GM23338 (cell line): ENCODE measurements around the gene CCL18. TPM values are rescaled to one million over a fixed set of nuclear protein-coding genes. Genes with fewer than 3 reads are reported as not detected.

ENCODE experiments used
- ATAC-seq: fragments of 200-7000 bp; cut with Tn5 transposase; 3 replicates; pipeline ENCODE4 v1.9.1; 2020
- DNase-seq: peaks from one replicate; pipeline ENCODE4 v3.0.0-alpha.2; 2015; ENCODE audit warnings: low spot score
- H2AFZ ChIP-seq: fragments of 200-600 bp; sonication (generic); 2 replicates; pipeline ENCODE4 v1.8.0; 2016; ENCODE audit warnings: antibody characterized with exemption, mild to moderate bottlenecking, moderate library complexity
- H3F3A ChIP-seq: fragments of 200-600 bp; sonication (generic); replicated peaks from 2 replicates; pipeline ENCODE4 v1.8.0; 2017; ENCODE audit warnings: antibody characterized with exemption, mixed run types, low read depth
- H3K27ac ChIP-seq: fragments of 200-600 bp; sonication (generic); 2 replicates; pipeline ENCODE4 v1.6.1; 2016; ENCODE audit warnings: low read depth
- H3K27me3 ChIP-seq: fragments of 200-600 bp; sonication (generic); 2 replicates; pipeline ENCODE4 v1.8.0; 2016; ENCODE audit warnings: mild to moderate bottlenecking, mixed run types, moderate library complexity; ENCODE audit not compliant: insufficient read depth
- H3K36me3 ChIP-seq: fragments of 200-600 bp; sonication (generic); 2 replicates; pipeline ENCODE4 v1.8.0; 2016; ENCODE audit warnings: mild to moderate bottlenecking; ENCODE audit not compliant: insufficient read depth
- H3K4me1 ChIP-seq: fragments of 200-600 bp; sonication (generic); 2 replicates; pipeline ENCODE4 v1.8.0; 2016; ENCODE audit warnings: mild to moderate bottlenecking, moderate library complexity; ENCODE audit not compliant: insufficient read depth
- H3K4me2 ChIP-seq: fragments of 200-600 bp; sonication (generic); 2 replicates; pipeline ENCODE4 v1.7.1; 2017; ENCODE audit warnings: mixed run types
- H3K4me3 ChIP-seq: fragments of 200-600 bp; sonication (generic); 2 replicates; pipeline ENCODE4 v1.6.1; 2016; ENCODE audit warnings: mixed run types
- H3K79me2 ChIP-seq: fragments of 200-600 bp; sonication (generic); replicated peaks from 2 replicates; pipeline ENCODE4 v1.8.0; 2017; ENCODE audit warnings: mild to moderate bottlenecking; ENCODE audit not compliant: insufficient read depth
- H3K9me2 ChIP-seq: fragments of 200-600 bp; sonication (generic); 2 replicates; pipeline ENCODE4 v1.8.0; 2017; ENCODE audit not compliant: insufficient read depth
- H4K20me1 ChIP-seq: fragments of 200-600 bp; sonication (generic); replicated peaks from 2 replicates; pipeline ENCODE4 v1.8.0; 2017; ENCODE audit warnings: mild to moderate bottlenecking; ENCODE audit not compliant: insufficient read depth
- H3K27ac Mint-ChIP-seq: 2 replicates; pipeline ENCODE4 v1.8.0; 2020; ENCODE audit warnings: inconsistent platforms, mild to moderate bottlenecking, moderate library complexity, mixed read lengths
- H3K27me3 Mint-ChIP-seq: 3 replicates; pipeline ENCODE4 v1.8.0; 2022; ENCODE audit warnings: low read depth, mild to moderate bottlenecking, moderate library complexity, mixed read lengths, inconsistent platforms; ENCODE audit not compliant: insufficient read depth, poor library complexity
- H3K36me3 Mint-ChIP-seq: 3 replicates; pipeline ENCODE4 v1.8.0; 2021; ENCODE audit warnings: low read depth, mild to moderate bottlenecking, inconsistent platforms, moderate library complexity, mixed read lengths
- H3K4me1 Mint-ChIP-seq: 3 replicates; pipeline ENCODE4 v1.8.0; 2020; ENCODE audit warnings: mild to moderate bottlenecking, inconsistent platforms, mixed read lengths
- H3K4me3 Mint-ChIP-seq: 3 replicates; pipeline ENCODE4 v1.8.0; 2021; ENCODE audit warnings: moderate library complexity, mild to moderate bottlenecking, inconsistent platforms, mixed read lengths
- H3K9me3 Mint-ChIP-seq: 3 replicates; pipeline ENCODE4 v1.8.0; 2020; ENCODE audit warnings: moderate library complexity, mild to moderate bottlenecking, inconsistent platforms, mixed read lengths
- CREB1 ChIP-seq: fragments of 250-450 bp; sonication (Bioruptor Pico); IDR thresholded peaks from 2 replicates; pipeline ENCODE4 v1.5.0; 2020; ENCODE audit warnings: low read depth, mild to moderate bottlenecking, moderate library complexity
- EZH2 ChIP-seq: fragments of 200-600 bp; sonication (generic); IDR thresholded peaks from one replicate; pipeline ENCODE4 v1.8.0; 2017; ENCODE audit warnings: antibody characterized with exemption, mild to moderate bottlenecking, low read depth; ENCODE audit not compliant: unreplicated experiment
- EZH2phosphoT487 ChIP-seq: fragments of 200-600 bp; sonication (generic); IDR thresholded peaks from one replicate; pipeline ENCODE4 v1.8.1; 2018; ENCODE audit warnings: antibody characterized with exemption; ENCODE audit not compliant: unreplicated experiment
- JUNB ChIP-seq: IDR thresholded peaks from one replicate; pipeline ENCODE4 v1.6.1; 2016; ENCODE audit warnings: antibody characterized with exemption; ENCODE audit not compliant: unreplicated experiment
- NANOG ChIP-seq: IDR thresholded peaks from 2 replicates; pipeline ENCODE4 v1.6.1; 2016; ENCODE audit warnings: antibody characterized with exemption, borderline replicate concordance
- STAT1 ChIP-seq: IDR thresholded peaks from one replicate; pipeline ENCODE4 v1.6.1; 2016; ENCODE audit warnings: antibody characterized with exemption; ENCODE audit not compliant: unreplicated experiment
- ZNF331 ChIP-seq: fragments of 250-450 bp; sonication (Bioruptor Pico); IDR thresholded peaks from 2 replicates; pipeline ENCODE4 v1.5.0; 2020; ENCODE audit warnings: low read depth, mild to moderate bottlenecking, moderate library complexity
- polyA plus RNA-seq: library from polyadenylated mRNA; unstranded; fragments of >200 nt; fragmentation: Nextera tagmentation; extraction: Ambion mirVana; gene quantifications from 2 replicates; pipeline ENCODE4 v1.2.1, GENCODE V29; 2016
- total RNA-seq: library from RNA; depleted of rRNA; stranded (reverse); fragments of >200 nt; shearing (Covaris generic); gene quantifications from 2 replicates; pipeline ENCODE4 v1.2.3, GENCODE V29; 2014
- TF ChIP-seq, protein P1 (sequence below), 2 experiments: fragments of 200-600 bp in 1 of 2; sonication (generic) in 1 of 2; conservative IDR thresholded peaks; 2 replicates each; pipeline versions ENCODE4 v1.5.1 to v1.6.1; 2016 to 2017; ENCODE audit warnings: antibody characterized with exemption in 2 of 2, low read depth in 2 of 2, mild to moderate bottlenecking in 2 of 2, moderate library complexity in 1 of 2
- TF ChIP-seq, protein P2 (sequence below): IDR thresholded peaks from 2 replicates; pipeline ENCODE4 v1.6.1; 2016; ENCODE audit warnings: antibody characterized with exemption
- TF ChIP-seq, protein P3 (sequence below): fragments of 250-450 bp; sonication (Bioruptor Pico); IDR thresholded peaks from 2 replicates; pipeline ENCODE4 v1.5.0; 2020; ENCODE audit warnings: mild to moderate bottlenecking, moderate library complexity

Gene CCL18
- total and polyA plus RNA-seq, 2 experiments from 2014 or later = not detected

DNA sequence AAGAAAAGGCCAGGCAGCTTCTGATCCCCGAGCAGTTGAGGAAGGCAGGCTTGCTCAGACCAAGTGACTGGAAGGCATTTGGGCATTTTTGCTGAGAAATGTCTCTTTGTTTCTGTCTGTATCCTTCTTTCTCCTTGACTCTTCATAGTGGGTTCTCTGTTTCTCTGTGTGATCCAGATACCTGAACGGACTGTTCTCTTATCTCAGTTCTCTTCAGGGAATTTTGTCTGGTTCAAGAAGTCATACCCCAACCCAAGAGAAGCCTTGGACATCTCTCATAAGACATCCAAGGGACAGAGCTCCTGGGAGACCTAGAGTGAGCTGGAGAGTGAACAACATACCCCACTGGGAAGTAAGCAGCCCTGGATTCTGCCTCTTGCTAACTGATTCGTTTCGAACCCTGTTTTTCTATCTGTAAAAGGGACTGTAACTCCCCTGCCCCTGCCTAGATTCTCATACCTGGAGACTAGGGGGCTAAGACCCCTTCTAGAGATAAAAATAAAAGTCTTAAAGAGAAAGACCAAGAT, 25.3 kb downstream of the CCL18 start (continued):
- TF ChIP-seq, protein P1, sequence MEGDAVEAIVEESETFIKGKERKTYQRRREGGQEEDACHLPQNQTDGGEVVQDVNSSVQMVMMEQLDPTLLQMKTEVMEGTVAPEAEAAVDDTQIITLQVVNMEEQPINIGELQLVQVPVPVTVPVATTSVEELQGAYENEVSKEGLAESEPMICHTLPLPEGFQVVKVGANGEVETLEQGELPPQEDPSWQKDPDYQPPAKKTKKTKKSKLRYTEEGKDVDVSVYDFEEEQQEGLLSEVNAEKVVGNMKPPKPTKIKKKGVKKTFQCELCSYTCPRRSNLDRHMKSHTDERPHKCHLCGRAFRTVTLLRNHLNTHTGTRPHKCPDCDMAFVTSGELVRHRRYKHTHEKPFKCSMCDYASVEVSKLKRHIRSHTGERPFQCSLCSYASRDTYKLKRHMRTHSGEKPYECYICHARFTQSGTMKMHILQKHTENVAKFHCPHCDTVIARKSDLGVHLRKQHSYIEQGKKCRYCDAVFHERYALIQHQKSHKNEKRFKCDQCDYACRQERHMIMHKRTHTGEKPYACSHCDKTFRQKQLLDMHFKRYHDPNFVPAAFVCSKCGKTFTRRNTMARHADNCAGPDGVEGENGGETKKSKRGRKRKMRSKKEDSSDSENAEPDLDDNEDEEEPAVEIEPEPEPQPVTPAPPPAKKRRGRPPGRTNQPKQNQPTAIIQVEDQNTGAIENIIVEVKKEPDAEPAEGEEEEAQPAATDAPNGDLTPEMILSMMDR (conservative IDR thresholded peaks at IDR 0.05; ENCODE audit: low read depth in 2 of 2) = no peak
- TF ChIP-seq STAT1 (no peak), NANOG (no peak)

DNA sequence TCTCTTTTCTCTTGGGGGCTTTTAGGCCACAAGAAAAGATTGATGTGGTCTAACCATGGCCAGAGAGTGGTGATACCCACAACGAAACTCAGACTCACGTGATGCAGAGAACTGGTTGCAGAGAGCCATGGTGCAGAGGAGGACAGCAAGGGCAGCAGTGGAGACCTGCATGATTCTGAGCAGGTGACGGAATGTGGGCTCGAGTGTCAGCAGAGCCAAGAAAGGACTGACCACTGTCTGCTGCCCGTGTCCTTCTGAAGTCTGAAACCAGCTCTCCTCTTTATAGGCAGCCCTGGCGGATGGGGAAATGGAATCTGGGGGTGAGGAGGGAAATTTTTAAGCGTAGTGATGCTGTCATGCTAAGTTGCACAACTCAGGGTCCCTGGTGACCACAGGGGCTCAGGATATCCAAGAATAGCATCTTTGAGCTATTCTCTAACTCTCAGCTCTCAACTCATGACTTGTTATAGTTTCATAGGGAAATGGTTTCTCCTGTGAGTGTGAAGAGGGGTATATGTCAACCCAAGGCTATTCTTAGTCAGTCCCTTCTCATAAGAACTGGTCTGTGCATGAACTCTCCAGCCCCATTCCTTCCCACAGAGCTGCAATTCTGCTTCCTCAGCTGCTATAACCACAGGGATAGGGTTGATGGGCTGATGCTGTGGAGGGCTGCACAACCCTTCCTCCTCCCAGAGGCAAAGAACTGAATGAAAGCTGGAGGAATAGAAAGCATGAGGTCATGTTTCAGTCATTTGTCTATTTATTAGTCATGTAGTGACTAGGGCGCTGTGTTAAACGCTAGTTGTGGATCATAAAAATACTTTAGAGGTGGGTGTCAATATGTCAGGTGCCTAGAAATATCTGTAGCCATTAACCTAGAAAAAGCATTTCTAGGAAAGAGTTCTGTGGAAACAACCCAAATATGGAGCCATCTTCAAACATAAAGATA, 26.1 kb downstream of the CCL18 start, which contains the start of gene CCL3:
Gene CCL3 (minus strand): TSS at position 256 of the 949 bp plus-strand sequence. CDS start 85 bp downstream, at position 171.
- no peak for ATAC-seq
- TF ChIP-seq, protein P2, sequence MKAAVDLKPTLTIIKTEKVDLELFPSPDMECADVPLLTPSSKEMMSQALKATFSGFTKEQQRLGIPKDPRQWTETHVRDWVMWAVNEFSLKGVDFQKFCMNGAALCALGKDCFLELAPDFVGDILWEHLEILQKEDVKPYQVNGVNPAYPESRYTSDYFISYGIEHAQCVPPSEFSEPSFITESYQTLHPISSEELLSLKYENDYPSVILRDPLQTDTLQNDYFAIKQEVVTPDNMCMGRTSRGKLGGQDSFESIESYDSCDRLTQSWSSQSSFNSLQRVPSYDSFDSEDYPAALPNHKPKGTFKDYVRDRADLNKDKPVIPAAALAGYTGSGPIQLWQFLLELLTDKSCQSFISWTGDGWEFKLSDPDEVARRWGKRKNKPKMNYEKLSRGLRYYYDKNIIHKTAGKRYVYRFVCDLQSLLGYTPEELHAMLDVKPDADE = no peak
- TF ChIP-seq, protein P3, sequence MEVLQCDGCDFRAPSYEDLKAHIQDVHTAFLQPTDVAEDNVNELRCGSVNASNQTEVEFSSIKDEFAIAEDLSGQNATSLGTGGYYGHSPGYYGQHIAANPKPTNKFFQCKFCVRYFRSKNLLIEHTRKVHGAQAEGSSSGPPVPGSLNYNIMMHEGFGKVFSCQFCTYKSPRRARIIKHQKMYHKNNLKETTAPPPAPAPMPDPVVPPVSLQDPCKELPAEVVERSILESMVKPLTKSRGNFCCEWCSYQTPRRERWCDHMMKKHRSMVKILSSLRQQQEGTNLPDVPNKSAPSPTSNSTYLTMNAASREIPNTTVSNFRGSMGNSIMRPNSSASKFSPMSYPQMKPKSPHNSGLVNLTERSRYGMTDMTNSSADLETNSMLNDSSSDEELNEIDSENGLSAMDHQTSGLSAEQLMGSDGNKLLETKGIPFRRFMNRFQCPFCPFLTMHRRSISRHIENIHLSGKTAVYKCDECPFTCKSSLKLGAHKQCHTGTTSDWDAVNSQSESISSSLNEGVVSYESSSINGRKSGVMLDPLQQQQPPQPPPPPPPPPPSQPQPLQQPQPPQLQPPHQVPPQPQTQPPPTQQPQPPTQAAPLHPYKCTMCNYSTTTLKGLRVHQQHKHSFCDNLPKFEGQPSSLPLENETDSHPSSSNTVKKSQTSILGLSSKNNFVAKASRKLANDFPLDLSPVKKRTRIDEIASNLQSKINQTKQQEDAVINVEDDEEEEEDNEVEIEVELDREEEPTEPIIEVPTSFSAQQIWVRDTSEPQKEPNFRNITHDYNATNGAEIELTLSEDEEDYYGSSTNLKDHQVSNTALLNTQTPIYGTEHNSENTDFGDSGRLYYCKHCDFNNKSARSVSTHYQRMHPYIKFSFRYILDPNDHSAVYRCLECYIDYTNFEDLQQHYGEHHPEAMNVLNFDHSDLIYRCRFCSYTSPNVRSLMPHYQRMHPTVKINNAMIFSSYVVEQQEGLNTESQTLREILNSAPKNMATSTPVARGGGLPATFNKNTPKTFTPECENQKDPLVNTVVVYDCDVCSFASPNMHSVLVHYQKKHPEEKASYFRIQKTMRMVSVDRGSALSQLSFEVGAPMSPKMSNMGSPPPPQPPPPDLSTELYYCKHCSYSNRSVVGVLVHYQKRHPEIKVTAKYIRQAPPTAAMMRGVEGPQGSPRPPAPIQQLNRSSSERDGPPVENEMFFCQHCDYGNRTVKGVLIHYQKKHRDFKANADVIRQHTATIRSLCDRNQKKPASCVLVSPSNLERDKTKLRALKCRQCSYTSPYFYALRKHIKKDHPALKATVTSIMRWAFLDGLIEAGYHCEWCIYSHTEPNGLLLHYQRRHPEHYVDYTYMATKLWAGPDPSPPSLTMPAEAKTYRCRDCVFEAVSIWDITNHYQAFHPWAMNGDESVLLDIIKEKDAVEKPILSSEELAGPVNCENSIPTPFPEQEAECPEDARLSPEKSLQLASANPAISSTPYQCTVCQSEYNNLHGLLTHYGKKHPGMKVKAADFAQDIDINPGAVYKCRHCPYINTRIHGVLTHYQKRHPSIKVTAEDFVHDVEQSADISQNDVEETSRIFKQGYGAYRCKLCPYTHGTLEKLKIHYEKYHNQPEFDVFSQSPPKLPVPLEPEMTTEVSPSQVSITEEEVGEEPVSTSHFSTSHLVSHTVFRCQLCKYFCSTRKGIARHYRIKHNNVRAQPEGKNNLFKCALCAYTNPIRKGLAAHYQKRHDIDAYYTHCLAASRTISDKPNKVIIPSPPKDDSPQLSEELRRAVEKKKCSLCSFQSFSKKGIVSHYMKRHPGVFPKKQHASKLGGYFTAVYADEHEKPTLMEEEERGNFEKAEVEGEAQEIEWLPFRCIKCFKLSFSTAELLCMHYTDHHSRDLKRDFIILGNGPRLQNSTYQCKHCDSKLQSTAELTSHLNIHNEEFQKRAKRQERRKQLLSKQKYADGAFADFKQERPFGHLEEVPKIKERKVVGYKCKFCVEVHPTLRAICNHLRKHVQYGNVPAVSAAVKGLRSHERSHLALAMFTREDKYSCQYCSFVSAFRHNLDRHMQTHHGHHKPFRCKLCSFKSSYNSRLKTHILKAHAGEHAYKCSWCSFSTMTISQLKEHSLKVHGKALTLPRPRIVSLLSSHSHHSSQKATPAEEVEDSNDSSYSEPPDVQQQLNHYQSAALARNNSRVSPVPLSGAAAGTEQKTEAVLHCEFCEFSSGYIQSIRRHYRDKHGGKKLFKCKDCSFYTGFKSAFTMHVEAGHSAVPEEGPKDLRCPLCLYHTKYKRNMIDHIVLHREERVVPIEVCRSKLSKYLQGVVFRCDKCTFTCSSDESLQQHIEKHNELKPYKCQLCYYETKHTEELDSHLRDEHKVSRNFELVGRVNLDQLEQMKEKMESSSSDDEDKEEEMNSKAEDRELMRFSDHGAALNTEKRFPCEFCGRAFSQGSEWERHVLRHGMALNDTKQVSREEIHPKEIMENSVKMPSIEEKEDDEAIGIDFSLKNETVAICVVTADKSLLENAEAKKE = no peak
- no peak for TF ChIP-seq JUNB
- TF ChIP-seq STAT1 = no peak
- no peak for TF ChIP-seq EZH2phosphoT487
- no peak for TF ChIP-seq CREB1 (CRISPR knock-in tag)
- TF ChIP-seq EZH2 = no peak
- no peak for TF ChIP-seq ZNF331 (CRISPR knock-in tag)
- TF ChIP-seq, protein P1 (conservative IDR thresholded peaks at IDR 0.05; ENCODE audit: low read depth in 2 of 2) = no peak

More for the DNA sequence above, 26.1 kb downstream of the CCL18 start, which contains the start of gene CCL3:
- peaks cover 10% of the 10 kb centered on the region for H3K4me1 Mint-ChIP-seq
- H3K36me3 Mint-ChIP-seq = no peaks in the 10 kb centered on the region
- no peak within 1 kb of the TSS for H3K27ac ChIP-seq
- no peaks in the 10 kb centered on the region for H3K9me2 ChIP-seq
- H2AFZ ChIP-seq = 0 out of 2 replicates have a peak within 1 kb of the TSS, but pooled peaks have one; percentile 43
- H3K36me3 ChIP-seq = no peaks in the 10 kb centered on the region
- no peaks in the 10 kb centered on the region for H3K79me2 ChIP-seq
- no peak within 1 kb of the TSS for H3K4me3 ChIP-seq
- no peak for DNase-seq
- no peak within 1 kb of the TSS for H3K4me2 ChIP-seq
- peaks cover 10% of the 10 kb centered on the region for H3K27me3 Mint-ChIP-seq
- no peaks in the 10 kb centered on the region for H3K27me3 ChIP-seq
- H3K9me3 Mint-ChIP-seq = no peaks in the 10 kb centered on the region; the same call in 2 of the 3 replicates
- H3K4me1 ChIP-seq = peaks cover 7% of the 10 kb centered on the region; the same call in 1 of the 2 replicates
- H3K27ac Mint-ChIP-seq = no peak within 1 kb of the TSS
- H4K20me1 ChIP-seq = no peaks in the 10 kb centered on the region
- H3K4me3 Mint-ChIP-seq = no peak within 1 kb of the TSS
- no peaks in the 10 kb centered on the region for H3F3A ChIP-seq
